H1 (cell line): ENCODE results near the gene OPCML. TPM values are rescaled to one million over a fixed set of nuclear protein-coding genes. Genes with fewer than 3 reads are reported as not detected.

Experiments used
- BACH1 ChIP-seq: IDR thresholded peaks from 2 replicates; pipeline ENCODE4 v1.6.1; 2012; ENCODE audit warnings: low read length, improper control_type of control experiment
- CHD7 ChIP-seq: fragments of 300-600 bp; sonication (generic); IDR thresholded peaks from 2 replicates; pipeline ENCODE4 v1.7.1; 2012; ENCODE audit warnings: low read length, moderate library complexity, mild to moderate bottlenecking, inconsistent platforms; ENCODE audit not compliant: insufficient replicate concordance
- CTBP2 ChIP-seq: IDR thresholded peaks from 2 replicates; pipeline ENCODE4 v1.7.0; 2011; ENCODE audit warnings: borderline replicate concordance, mild to moderate bottlenecking, moderate library complexity, mixed read lengths, low read length; ENCODE audit not compliant: insufficient read depth, insufficient read length
- JUN ChIP-seq: IDR thresholded peaks from 2 replicates; pipeline ENCODE4 v1.6.1; 2011; ENCODE audit warnings: low read depth, mild to moderate bottlenecking, improper control_type of control experiment, low read length
- MAFK ChIP-seq: IDR thresholded peaks from 2 replicates; pipeline ENCODE4 v1.6.1; 2012; ENCODE audit warnings: low read depth, mild to moderate bottlenecking, improper control_type of control experiment, low read length
- RNF2 ChIP-seq: fragments of 200-900, 300-1000 bp; sonication (generic); IDR thresholded peaks from 2 replicates; pipeline ENCODE4 v1.7.1; 2016; ENCODE audit warnings: borderline replicate concordance, low read depth, mild to moderate bottlenecking, antibody characterized with exemption, low read length; ENCODE audit not compliant: poor library complexity, severe bottlenecking; ENCODE audit errors: missing control alignments
- SIRT6 ChIP-seq: IDR thresholded peaks from one replicate; pipeline ENCODE4 v1.7.1; 2012; ENCODE audit warnings: low read length, inconsistent platforms
- SP2 ChIP-seq: IDR thresholded peaks from 2 replicates; pipeline ENCODE4 v1.6.1; 2012; ENCODE audit warnings: mild to moderate bottlenecking, low read length, inconsistent platforms
- TAF7 ChIP-seq: optimal IDR thresholded peaks from 2 replicates; pipeline ENCODE3; 2011; ENCODE audit warnings: low read depth, mild to moderate bottlenecking, inconsistent platforms, low read length, moderate library complexity, borderline replicate concordance
- TBP ChIP-seq: IDR thresholded peaks from 2 replicates; pipeline ENCODE4 v1.6.1; 2011; ENCODE audit warnings: low read depth, low read length, improper control_type of control experiment
- USF2 ChIP-seq: IDR thresholded peaks from 2 replicates; pipeline ENCODE4 v1.6.1; 2011; ENCODE audit warnings: low read length, improper control_type of control experiment
- polyA plus RNA-seq, 7 experiments: library from polyadenylated mRNA; depleted of rRNA in 3 of 7; stranded (reverse) in 5 of 7; unstranded in 2 of 7; fragments of >200 nt in 5 of 7; fragments of 200-250 nt in 2 of 7; gene quantifications; 1 replicate in 5 of 7; 2 replicates in 1 of 7; 4 replicates in 1 of 7; pipeline versions ENCODE4 v1.2.1 to v1.2.3, GENCODE V29; 2011 to 2013; ENCODE audit warnings: missing spikeins in 2 of 7, mixed read lengths in 2 of 7
- total RNA-seq: library from RNA; stranded (reverse); fragmentation: NEBNext Ultra II Directional; extraction: Animal tissue kit (Norgen Biotek cat#: 25700); gene quantifications from 2 replicates; pipeline ENCODE4 v1.2.1, GENCODE V29; 2021

Gene OPCML
- total and polyA plus RNA-seq, 2 of the 8 experiments (the other 6 are each of a cell fraction or from before 2014, with no cell fraction given): 2.3 to 3.1 TPM

GRCh38 chr11:132999031-132999430 is 533.3 kb downstream of the OPCML start (continued):
- TF ChIP-seq CHD7 (no peak), BACH1 (no peak), MAFK (no peak), USF2 (no peak), TBP (no peak), RNF2 (no peak), TAF7 (no peak), SP2 (no peak), SIRT6 (no peak), CTBP2 (no peak), JUN (no peak)
